ENCODE data around the gene PSME4. TPM values are rescaled to one million over a fixed set of nuclear protein-coding genes. Genes with fewer than 3 reads are reported as not detected.
A peak's percentile ranks its signal among the peaks of the same experiment; 100 is the strongest.

Gene PSME4, protein sequence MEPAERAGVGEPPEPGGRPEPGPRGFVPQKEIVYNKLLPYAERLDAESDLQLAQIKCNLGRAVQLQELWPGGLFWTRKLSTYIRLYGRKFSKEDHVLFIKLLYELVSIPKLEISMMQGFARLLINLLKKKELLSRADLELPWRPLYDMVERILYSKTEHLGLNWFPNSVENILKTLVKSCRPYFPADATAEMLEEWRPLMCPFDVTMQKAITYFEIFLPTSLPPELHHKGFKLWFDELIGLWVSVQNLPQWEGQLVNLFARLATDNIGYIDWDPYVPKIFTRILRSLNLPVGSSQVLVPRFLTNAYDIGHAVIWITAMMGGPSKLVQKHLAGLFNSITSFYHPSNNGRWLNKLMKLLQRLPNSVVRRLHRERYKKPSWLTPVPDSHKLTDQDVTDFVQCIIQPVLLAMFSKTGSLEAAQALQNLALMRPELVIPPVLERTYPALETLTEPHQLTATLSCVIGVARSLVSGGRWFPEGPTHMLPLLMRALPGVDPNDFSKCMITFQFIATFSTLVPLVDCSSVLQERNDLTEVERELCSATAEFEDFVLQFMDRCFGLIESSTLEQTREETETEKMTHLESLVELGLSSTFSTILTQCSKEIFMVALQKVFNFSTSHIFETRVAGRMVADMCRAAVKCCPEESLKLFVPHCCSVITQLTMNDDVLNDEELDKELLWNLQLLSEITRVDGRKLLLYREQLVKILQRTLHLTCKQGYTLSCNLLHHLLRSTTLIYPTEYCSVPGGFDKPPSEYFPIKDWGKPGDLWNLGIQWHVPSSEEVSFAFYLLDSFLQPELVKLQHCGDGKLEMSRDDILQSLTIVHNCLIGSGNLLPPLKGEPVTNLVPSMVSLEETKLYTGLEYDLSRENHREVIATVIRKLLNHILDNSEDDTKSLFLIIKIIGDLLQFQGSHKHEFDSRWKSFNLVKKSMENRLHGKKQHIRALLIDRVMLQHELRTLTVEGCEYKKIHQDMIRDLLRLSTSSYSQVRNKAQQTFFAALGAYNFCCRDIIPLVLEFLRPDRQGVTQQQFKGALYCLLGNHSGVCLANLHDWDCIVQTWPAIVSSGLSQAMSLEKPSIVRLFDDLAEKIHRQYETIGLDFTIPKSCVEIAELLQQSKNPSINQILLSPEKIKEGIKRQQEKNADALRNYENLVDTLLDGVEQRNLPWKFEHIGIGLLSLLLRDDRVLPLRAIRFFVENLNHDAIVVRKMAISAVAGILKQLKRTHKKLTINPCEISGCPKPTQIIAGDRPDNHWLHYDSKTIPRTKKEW (N-terminal part only)
- total RNA-seq: 10 to 100 TPM; 53.8 to 88.1 (median 73.6) TPM
- 10 to 100 TPM; 34.1 to 47.5 (median 35.5) TPM for polyA plus RNA-seq
- long read RNA-seq, donor 1, partial matches to known transcripts: 19 of 20 reads
- long read RNA-seq, donor 1, other reads (novel, unspliced or antisense): 0 of 20 reads
- long read RNA-seq, donor 2, partial matches to known transcripts: 9 of 9 reads
- long read RNA-seq, donor 2, other reads (novel, unspliced or antisense): 0 of 9 reads

DNA sequence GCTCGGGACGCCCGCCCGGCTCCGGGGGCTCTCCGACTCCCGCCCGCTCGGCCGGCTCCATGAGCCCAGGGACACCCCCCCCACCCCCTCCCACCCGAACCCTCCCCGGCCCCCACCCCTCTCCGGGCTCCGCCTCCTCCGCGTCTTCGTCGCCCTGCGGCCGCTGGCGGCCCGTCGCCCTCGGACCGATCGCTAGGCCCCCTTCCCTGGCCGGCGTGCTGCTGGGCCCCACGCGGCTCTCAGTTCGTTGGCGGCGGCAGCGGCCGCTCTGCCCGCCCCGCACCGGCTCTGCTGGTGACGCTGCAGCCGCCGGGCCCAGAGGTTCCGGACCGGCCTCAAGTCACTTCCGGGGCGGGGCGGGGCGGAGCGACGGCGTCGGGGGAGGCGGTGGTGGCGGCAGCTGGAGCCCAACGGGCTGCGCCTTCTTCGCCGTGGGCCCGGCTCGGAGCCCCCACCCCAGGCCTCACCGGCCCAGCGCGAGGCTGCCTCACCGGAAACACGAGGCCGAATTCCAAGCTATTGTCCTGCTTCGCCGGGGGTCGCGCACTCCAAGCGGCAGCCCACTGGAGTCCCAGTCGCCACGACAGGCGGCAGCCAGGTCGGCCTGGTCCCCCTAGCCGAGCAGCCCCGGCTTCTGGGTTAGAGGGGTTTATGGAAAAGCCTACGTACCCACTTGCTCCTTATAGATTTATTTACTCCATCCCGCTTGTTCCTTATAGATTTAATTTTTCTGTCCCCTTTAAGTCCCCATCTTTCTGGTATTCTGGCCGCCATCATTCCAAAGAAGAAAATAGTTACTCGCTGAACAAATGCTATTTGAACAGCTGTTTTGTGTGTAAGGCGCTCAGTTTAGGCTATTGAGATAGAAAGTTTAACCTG lies at the start of gene PSME4:
Gene PSME4, minus strand, starts transcription at position 270 of the 879 bp plus-strand sequence. Its CDS starts 209 bp downstream, at position 61.
- intact Hi-C loops (cut with DNase I; ENCODE audit: low total_unique reads): no loop called here
- WGBS, 5 donors: 0 to 1% (median 0%) methylated on average over 18 to 81 of the region's 81 CpGs
- peaks cover 25 to 64% (median 43%) of the 10 kb centered on the region in 6 donors for H3K4me1 ChIP-seq
- H3K4me3 ChIP-seq: peak within 1 kb of the TSS; percentile 52 to 95 (median 84)
- no peaks in the 10 kb centered on the region for H3K27me3 ChIP-seq (replicated peaks in 1 of 7)
- TF ChIP-seq POLR2AphosphoS5 (IDR thresholded peaks at IDR 0.05) (peak; percentile 98), POLR2A (IDR thresholded peaks at IDR 0.05) (peak; percentile 30 to 94 (median 70))
- TF ChIP-seq, protein P1, sequence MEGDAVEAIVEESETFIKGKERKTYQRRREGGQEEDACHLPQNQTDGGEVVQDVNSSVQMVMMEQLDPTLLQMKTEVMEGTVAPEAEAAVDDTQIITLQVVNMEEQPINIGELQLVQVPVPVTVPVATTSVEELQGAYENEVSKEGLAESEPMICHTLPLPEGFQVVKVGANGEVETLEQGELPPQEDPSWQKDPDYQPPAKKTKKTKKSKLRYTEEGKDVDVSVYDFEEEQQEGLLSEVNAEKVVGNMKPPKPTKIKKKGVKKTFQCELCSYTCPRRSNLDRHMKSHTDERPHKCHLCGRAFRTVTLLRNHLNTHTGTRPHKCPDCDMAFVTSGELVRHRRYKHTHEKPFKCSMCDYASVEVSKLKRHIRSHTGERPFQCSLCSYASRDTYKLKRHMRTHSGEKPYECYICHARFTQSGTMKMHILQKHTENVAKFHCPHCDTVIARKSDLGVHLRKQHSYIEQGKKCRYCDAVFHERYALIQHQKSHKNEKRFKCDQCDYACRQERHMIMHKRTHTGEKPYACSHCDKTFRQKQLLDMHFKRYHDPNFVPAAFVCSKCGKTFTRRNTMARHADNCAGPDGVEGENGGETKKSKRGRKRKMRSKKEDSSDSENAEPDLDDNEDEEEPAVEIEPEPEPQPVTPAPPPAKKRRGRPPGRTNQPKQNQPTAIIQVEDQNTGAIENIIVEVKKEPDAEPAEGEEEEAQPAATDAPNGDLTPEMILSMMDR (IDR thresholded peaks at IDR 0.05 in 8 of 11, conservative IDR thresholded peaks at IDR 0.05 in 3 of 11): peak in 3 of 11 experiments; percentile 12 to 20 (median 16)
- H3K9me3 ChIP-seq: no peaks in the 10 kb centered on the region
- peak; percentile 99 for DNase-seq
- peak within 1 kb of the TSS; percentile 93 to 97 (median 95) for H3K27ac ChIP-seq
- peaks cover 0 to 22% (median 9%) of the 10 kb centered on the region in 6 donors for H3K36me3 ChIP-seq

DNA sequence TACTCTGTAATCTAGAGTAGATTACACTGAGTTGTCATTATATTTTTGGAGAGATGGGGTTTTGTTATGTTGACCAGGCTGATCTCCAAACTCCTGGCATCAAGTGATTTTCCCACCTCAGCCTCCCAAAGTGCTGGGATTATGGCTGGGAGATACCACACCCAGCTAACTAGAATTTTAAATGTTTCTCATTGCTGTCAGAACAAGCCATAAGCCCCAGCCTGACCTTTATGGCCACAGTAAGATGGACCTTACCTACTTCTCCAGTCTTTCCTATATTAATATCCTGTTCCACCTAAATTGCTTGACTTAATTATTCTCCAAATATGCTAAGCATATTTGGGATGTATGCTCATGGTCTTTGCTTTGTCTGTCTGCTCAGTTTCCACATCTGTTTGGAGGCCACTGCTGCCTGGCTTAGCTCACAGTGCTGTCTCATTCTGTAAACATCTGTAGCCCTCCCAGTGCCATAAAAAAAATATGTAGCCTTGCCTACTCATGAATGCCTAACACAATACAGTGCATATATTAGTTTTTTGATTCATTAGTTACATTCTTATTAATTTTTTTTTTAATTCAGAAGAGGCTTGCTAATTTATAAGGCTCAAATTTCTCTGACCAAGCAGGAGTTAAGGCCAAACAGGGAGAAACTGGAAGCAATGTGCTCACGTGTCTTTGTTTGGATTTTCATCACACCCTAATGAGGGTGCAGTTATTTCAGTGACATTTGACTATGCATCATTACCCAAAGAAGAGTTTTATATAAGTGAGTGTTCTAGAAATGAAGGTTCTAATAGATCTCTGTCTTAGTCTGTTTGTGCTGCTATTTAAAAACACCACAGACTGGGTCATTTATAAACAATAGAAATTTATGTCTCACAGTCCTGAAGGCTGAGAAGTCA lies 45.3 kb upstream of the PSME4 start:
- TF ChIP-seq POLR2A (IDR thresholded peaks at IDR 0.05): no peak
- TF ChIP-seq POLR2AphosphoS5 (IDR thresholded peaks at IDR 0.05): no peak
- TF ChIP-seq, protein P1 (IDR thresholded peaks at IDR 0.05 in 8 of 11, conservative IDR thresholded peaks at IDR 0.05 in 3 of 11): no peak

More for the DNA sequence above, 45.3 kb upstream of the PSME4 start:
- Histone ChIP-seq H3K27me3 (replicated peaks in 1 of 7) (no peaks in the 10 kb centered on the region), H3K4me3 (no peak overlapping the region), H3K27ac (no peak overlapping the region), H3K36me3 (peaks cover 0 to 18% (median 0%) of the 10 kb centered on the region in 6 donors), H3K4me1 (peaks cover 0 to 14% (median 11%) of the 10 kb centered on the region in 6 donors), H3K9me3 (peaks cover 0 to 16% (median 14%) of the 10 kb centered on the region in 8 donors)
- WGBS, 5 donors: 60 to 67% (median 63%) methylated on average over 1 of the region's 1 CpG
- DNase-seq: no peak
- intact Hi-C loops (cut with DNase I; ENCODE audit: low total_unique reads): no loop called here

Measured in spleen (tissue), 13 donors.